ENCODE data around the gene LAMA2.

Gene LAMA2

GRCh38 chr6:129270450-129270849 lies 387.5 kb downstream of the LAMA2 start:
- no peak for DNase-seq

- peak in 2 of 3 experiments; percentile 36 to 90 for DNase-seq
These were observed 390.2 kb downstream of the LAMA2 start for GRCh38 chr6:129273161-129273560.

GRCh38 chr6:129276461-129276860 lies 393.5 kb downstream of the LAMA2 start:
- no peak for DNase-seq

GRCh38 chr6:129276986-129277385 lies 394.0 kb downstream of the LAMA2 start:
- no peak for DNase-seq

- DNase-seq: peak in 1 of 3 experiments; percentile 12
These were observed 396.7 kb downstream of the LAMA2 start for GRCh38 chr6:129279343-129280292.

GRCh38 chr6:129280293-129280644 lies 397.3 kb downstream of the LAMA2 start:
- DNase-seq: no peak

- peak; percentile 46 to 84 (median 55) for DNase-seq
These were observed 397.8 kb downstream of the LAMA2 start for GRCh38 chr6:129280749-129281148.

- DNase-seq: peak; percentile 46 to 84 (median 55)
These were observed 398.3 kb downstream of the LAMA2 start for GRCh38 chr6:129281168-129281796.

- no peak for DNase-seq
These were observed 399.1 kb downstream of the LAMA2 start for GRCh38 chr6:129282019-129282418.

- no peak for DNase-seq
These were observed 401.3 kb downstream of the LAMA2 start for GRCh38 chr6:129284225-129284624.

GRCh38 chr6:129287231-129288177 lies 404.6 kb downstream of the LAMA2 start:
- DNase-seq: no peak

GRCh38 chr6:129289442-129289841 lies 406.5 kb downstream of the LAMA2 start:
- DNase-seq: no peak

GRCh38 chr6:129292836-129293235 lies 409.9 kb downstream of the LAMA2 start:
- DNase-seq: no peak

- DNase-seq: no peak
These were observed 414.7 kb downstream of the LAMA2 start for GRCh38 chr6:129297592-129297991.

- no peak for DNase-seq
These were observed 419.7 kb downstream of the LAMA2 start for GRCh38 chr6:129302671-129303070.

GRCh38 chr6:129306826-129307225 lies 423.9 kb downstream of the LAMA2 start:
- DNase-seq: no peak

GRCh38 chr6:129307845-129308244 lies 424.9 kb downstream of the LAMA2 start:
- DNase-seq: no peak

GRCh38 chr6:129309154-129309553 lies 426.2 kb downstream of the LAMA2 start:
- peak in 1 of 3 experiments; percentile 24 for DNase-seq

- DNase-seq: no peak
These were observed 429.9 kb downstream of the LAMA2 start for GRCh38 chr6:129312880-129313279.

GRCh38 chr6:129314575-129314974 lies 431.6 kb downstream of the LAMA2 start:
- no peak for DNase-seq

GRCh38 chr6:129317931-129318820 lies 435.2 kb downstream of the LAMA2 start:
- no peak for DNase-seq

- no peak for DNase-seq
These were observed 438.0 kb downstream of the LAMA2 start for GRCh38 chr6:129320892-129321291.
